A673 (cell line): ENCODE results near the gene WDR18.

ENCODE experiments used
- EZH2 ChIP-seq: fragments of 200-600 bp; sonication (generic); IDR thresholded peaks from 2 replicates; pipeline ENCODE4 v1.6.1; 2017; ENCODE audit warnings: borderline replicate concordance, low read depth, mild to moderate bottlenecking, mixed read lengths, antibody characterized with exemption, low read length; ENCODE audit not compliant: poor library complexity, severe bottlenecking
- TF ChIP-seq, protein P1 (sequence below): fragments of 300-800, 200-600 bp; sonication (generic); conservative IDR thresholded peaks from 2 replicates; pipeline ENCODE4 v1.5.1; 2017; ENCODE audit warnings: low read depth, mild to moderate bottlenecking, antibody characterized with exemption, low read length, moderate library complexity, mixed read lengths

DNA sequence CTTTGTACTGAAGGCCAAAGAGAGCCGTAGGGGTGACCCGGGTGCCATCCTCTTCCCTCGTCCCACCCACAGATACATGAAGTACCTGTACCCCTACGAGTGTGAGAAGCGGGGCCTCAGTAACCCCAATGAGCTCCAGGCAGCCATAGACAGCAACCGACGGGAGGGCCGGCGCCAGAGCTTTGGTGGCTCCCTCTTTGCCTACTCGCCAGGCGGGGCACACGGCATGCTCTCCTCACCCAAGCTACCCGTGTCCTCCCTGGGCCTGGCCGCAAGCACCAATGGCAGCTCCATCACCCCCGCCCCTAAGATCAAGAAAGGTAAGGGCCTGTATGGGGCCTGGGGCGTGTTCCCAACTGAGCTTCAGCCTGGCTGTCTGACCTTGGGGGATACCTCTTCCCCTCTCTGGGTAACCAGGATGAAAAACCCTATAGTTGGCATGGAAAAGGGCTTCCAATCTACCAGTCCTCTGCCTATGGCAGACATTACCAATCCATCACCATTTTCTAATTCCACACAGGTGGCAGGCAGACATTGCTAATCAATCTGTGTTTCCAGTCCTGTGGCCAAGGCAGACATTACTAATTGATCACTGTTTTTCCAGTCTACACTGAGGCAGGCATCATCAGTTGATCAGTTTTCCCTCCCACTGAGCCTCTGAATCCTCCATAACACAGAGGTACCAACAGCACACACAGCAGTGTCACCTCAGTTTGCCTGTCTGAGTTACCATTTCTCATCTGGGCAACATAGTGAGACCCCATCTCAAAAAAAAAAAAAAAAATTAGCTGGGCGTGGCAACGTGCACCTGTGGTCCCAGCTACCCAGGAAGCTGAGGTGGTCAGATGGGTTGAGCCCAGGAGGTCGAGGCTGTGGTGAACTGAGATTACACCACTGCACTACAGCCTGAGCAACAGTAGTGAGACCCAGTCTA lies 19.1 kb upstream of the WDR18 start:
- TF ChIP-seq, protein P1, sequence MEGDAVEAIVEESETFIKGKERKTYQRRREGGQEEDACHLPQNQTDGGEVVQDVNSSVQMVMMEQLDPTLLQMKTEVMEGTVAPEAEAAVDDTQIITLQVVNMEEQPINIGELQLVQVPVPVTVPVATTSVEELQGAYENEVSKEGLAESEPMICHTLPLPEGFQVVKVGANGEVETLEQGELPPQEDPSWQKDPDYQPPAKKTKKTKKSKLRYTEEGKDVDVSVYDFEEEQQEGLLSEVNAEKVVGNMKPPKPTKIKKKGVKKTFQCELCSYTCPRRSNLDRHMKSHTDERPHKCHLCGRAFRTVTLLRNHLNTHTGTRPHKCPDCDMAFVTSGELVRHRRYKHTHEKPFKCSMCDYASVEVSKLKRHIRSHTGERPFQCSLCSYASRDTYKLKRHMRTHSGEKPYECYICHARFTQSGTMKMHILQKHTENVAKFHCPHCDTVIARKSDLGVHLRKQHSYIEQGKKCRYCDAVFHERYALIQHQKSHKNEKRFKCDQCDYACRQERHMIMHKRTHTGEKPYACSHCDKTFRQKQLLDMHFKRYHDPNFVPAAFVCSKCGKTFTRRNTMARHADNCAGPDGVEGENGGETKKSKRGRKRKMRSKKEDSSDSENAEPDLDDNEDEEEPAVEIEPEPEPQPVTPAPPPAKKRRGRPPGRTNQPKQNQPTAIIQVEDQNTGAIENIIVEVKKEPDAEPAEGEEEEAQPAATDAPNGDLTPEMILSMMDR, result no peak
- TF ChIP-seq EZH2, result no peak
